Measurements from ENCODE around the gene B4GALNT4. TPM values are rescaled to one million over a fixed set of nuclear protein-coding genes. Genes with fewer than 3 reads are reported as not detected.
"Not testable (repeated sequence)": the region's sequence is repeated elsewhere in the genome, so short reads cannot be mapped to it uniquely, and the experiment has no call there.

Gene B4GALNT4
- polyA plus RNA-seq, 1 donor = 24.0 TPM

DNA sequence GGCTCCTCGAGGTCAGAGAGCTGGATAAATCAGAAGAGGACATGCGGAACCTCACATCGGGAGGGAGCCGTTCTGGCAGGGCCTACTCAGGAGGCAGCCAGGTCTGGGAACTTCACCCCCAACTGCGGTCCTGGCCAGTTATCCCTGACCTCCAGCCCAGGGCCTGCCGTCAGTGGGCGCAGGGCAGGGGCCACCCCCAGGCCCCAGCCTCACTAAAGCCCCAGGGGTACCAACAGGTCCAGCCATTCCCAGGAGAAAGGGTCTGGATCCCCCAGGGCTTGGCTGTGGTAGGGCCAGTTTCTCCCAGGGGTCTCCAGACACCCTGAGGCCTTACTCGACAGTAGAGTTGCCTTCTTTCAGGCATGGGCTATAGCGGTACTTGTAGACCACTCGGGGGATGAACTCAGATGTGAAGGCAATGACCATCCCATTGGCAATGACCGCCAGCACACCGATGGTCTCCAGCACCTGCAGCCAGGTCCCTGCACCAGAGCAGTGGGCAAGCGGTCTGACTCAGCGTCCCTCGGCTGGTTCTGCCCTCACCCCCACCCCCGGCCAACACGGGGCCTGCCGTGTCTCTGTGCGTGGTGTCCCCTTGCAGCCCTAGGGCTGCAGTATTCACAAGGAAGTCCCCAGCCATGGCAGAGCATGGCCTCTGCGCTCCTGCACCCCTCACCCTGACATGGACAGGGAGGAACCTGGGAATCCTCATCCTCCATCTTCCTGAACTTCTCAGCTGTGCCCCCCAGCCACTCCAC is 50.1 kb downstream of the B4GALNT4 start:
- H3K4me1 ChIP-seq (ENCODE audit: control insufficient read depth, insufficient read depth, low read length) = peaks cover 35% of the 10 kb centered on the region
- WGBS (ENCODE audit: insufficient coverage, low lambda C conversion rate) = no CpG with 5 or more reads among the region's 20 CpGs
- no peak overlapping the region for H3K4me3 ChIP-seq (ENCODE audit: low read length)
- H3K36me3 ChIP-seq (ENCODE audit: control insufficient read depth, insufficient read depth, low read length) = peaks cover 20% of the 10 kb centered on the region
- H3K27ac ChIP-seq (ENCODE audit: low read length) = no peak overlapping the region
- DNase-seq = no peak
- peaks cover 29% of the 10 kb centered on the region for H3K27me3 ChIP-seq (ENCODE audit: control insufficient read depth, insufficient read depth, low read length)
- peaks cover 16% of the 10 kb centered on the region for H3K9me3 ChIP-seq (ENCODE audit: control insufficient read depth, low read depth, low read length)

DNA sequence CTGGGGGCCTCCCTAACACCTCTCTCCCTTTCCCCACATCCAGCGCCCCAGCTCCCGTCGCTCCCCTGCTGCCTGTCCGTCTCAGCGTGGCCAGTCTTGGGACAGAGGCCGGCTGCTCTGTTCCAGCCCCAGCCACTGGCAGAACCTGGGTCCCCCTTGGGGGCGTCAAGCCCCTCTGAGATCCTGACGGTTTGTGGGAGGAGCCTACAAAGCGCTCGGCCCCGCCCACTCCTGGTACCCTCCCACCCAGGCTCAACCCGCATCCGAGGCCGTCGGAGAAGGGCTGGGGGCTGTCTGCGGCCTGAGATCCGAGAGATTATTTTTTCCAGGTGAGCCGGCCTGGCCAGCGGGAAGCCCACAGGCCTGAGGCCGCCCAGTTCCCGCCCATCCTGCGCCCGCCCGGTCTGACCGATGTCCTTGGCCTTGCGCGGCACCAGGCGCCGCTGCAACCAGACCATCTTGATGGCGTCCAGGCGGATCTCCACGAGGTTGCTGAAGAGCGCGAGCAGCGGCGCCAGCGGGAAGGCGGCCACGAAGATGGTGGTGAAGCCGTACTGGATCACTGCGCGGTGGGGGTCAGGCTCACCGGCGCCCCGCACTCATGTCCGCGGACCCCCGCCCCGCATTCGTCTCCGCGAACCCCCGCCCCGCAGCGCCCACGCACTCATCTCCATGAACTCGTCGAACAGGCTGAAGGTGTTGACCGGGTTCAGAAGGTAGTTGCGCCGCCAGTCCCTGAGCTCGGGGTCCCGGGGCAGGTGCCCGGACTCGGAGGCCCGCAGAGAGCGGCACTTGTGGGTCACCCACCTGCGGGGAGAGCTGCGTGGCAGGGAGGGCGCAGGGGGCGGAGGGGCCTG is 51.0 kb downstream of the B4GALNT4 start:
- Histone ChIP-seq H3K9me3 (ENCODE audit: control insufficient read depth, low read depth, low read length) (peaks cover 16% of the 10 kb centered on the region), H3K27me3 (ENCODE audit: control insufficient read depth, insufficient read depth, low read length) (peaks cover 29% of the 10 kb centered on the region), H3K4me3 (ENCODE audit: low read length) (no peak overlapping the region), H3K36me3 (ENCODE audit: control insufficient read depth, insufficient read depth, low read length) (peaks cover 20% of the 10 kb centered on the region), H3K27ac (ENCODE audit: low read length) (no peak overlapping the region), H3K4me1 (ENCODE audit: control insufficient read depth, insufficient read depth, low read length) (peaks cover 27% of the 10 kb centered on the region)
- DNase-seq = no peak
- no CpG with 5 or more reads among the region's 71 CpGs for WGBS (ENCODE audit: insufficient coverage, low lambda C conversion rate)

DNA sequence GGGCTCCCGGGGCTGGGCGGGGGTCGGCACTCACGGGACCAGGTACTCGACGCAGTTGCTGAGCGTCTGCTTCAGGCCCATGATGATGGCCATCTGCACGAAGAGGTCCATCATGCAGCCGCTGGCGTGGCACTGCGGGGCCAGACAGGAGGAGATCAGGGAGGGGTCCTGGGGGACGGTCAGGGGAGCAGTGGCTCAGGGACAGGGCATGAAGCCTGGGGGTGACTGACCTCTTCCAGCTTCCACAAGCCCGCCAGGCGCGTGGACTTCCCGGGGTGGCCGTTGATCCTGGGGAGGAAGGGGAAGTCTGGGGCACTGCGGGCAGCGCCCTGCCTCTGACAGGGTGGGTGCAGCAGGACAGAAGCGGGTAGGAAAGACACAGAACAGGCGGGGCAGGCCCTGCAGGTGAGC is 51.6 kb downstream of the B4GALNT4 start:
- WGBS (ENCODE audit: insufficient coverage, low lambda C conversion rate) = no CpG with 5 or more reads among the region's 21 CpGs
- no peak for DNase-seq
- Histone ChIP-seq H3K9me3 (ENCODE audit: control insufficient read depth, low read depth, low read length) (peaks cover 16% of the 10 kb centered on the region), H3K36me3 (ENCODE audit: control insufficient read depth, insufficient read depth, low read length) (peaks cover 20% of the 10 kb centered on the region), H3K4me3 (ENCODE audit: low read length) (no peak overlapping the region), H3K4me1 (ENCODE audit: control insufficient read depth, insufficient read depth, low read length) (peaks cover 20% of the 10 kb centered on the region), H3K27me3 (ENCODE audit: control insufficient read depth, insufficient read depth, low read length) (peaks cover 27% of the 10 kb centered on the region), H3K27ac (ENCODE audit: low read length) (no peak overlapping the region)

DNA sequence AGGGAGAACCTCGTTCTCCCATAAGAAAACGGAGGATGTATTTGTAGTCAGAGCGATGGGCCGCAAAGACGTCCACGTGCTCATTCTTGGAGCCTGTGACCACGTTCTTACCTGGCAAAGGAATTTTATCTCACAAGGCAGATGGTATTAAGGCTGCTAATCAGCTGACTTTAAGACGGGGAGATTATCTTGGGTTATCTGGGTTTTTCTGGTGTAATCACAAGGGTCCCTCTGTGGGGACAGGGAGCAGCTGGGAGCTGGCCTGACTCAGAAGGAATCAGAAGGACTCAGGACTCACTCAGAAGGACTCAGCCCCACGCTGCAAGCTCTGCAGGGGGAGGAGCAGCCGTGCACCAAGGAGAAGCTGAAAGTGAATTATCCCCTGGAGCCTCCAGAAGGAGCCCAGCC is 53.0 kb downstream of the B4GALNT4 start:
- peak overlapping the region; percentile 59 for H3K27ac ChIP-seq (ENCODE audit: low read length)
- peak; percentile 74 to 81 for DNase-seq
- peaks cover 19% of the 10 kb centered on the region for H3K4me1 ChIP-seq (ENCODE audit: control insufficient read depth, insufficient read depth, low read length)
- no peak overlapping the region for H3K4me3 ChIP-seq (ENCODE audit: low read length)
- peaks cover 16% of the 10 kb centered on the region for H3K27me3 ChIP-seq (ENCODE audit: control insufficient read depth, insufficient read depth, low read length)
- H3K36me3 ChIP-seq (ENCODE audit: control insufficient read depth, insufficient read depth, low read length) = peaks cover 26% of the 10 kb centered on the region
- no CpG with 5 or more reads among the region's 10 CpGs for WGBS (ENCODE audit: insufficient coverage, low lambda C conversion rate)
- peaks cover 16% of the 10 kb centered on the region for H3K9me3 ChIP-seq (ENCODE audit: control insufficient read depth, low read depth, low read length)

DNA sequence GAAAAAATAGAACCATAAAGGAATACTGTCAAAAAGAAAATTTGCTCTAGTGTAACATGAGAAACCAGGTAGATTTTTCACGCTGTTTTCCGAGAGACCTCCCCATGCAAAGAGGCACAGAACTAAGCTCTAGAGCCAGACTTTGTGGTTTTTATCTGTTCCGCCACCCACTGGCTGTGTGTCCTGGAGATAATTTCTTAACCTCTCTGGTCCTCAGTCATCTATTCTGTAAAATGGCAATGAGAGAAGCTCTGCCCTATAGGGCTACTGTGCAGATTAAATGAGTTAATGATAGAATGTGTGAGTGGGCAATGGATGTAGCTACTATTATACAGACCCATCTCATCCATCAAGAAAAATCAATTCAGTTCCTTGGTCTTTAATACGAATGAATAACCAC is 54.9 kb downstream of the B4GALNT4 start:
- Histone ChIP-seq H3K4me3 (ENCODE audit: low read length) (no peak overlapping the region), H3K27me3 (ENCODE audit: control insufficient read depth, insufficient read depth, low read length) (peaks cover 4% of the 10 kb centered on the region), H3K4me1 (ENCODE audit: control insufficient read depth, insufficient read depth, low read length) (peaks cover 10% of the 10 kb centered on the region), H3K27ac (ENCODE audit: low read length) (no peak overlapping the region), H3K9me3 (ENCODE audit: control insufficient read depth, low read depth, low read length) (peaks cover 16% of the 10 kb centered on the region), H3K36me3 (ENCODE audit: control insufficient read depth, insufficient read depth, low read length) (peaks cover 34% of the 10 kb centered on the region)
- DNase-seq = no peak
- WGBS (ENCODE audit: insufficient coverage, low lambda C conversion rate) = 100% methylated on average over 1 of the region's 4 CpGs

DNA sequence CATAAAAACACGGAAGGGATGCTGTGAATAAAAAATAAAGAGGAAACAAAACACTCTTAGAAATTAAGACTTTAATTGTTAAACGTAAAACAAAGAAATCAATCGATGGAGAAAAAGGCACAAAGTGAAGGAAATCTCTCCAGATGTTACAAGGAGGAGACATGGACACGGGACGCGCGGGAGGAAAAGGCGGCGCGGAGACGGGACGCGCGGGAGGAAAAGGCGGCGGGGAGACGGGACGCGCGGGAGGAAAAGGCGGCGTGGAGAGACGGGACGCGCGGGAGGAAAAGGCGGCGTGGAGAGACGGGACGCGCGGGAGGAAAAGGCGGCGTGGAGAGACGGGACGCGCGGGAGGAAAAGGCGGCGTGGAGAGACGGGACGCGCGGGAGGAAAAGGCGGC is 55.5 kb downstream of the B4GALNT4 start:
- WGBS (ENCODE audit: insufficient coverage, low lambda C conversion rate) = 84% methylated on average over 9 of the region's 45 CpGs
- peaks cover 16% of the 10 kb centered on the region for H3K9me3 ChIP-seq (ENCODE audit: control insufficient read depth, low read depth, low read length)
- H3K4me3 ChIP-seq (ENCODE audit: low read length); H3K27me3 ChIP-seq (ENCODE audit: control insufficient read depth, insufficient read depth, low read length); H3K27ac ChIP-seq (ENCODE audit: low read length); DNase-seq: not testable (repeated sequence)
- H3K4me1 ChIP-seq (ENCODE audit: control insufficient read depth, insufficient read depth, low read length) = peaks cover 10% of the 10 kb centered on the region
- peaks cover 34% of the 10 kb centered on the region for H3K36me3 ChIP-seq (ENCODE audit: control insufficient read depth, insufficient read depth, low read length)

DNA sequence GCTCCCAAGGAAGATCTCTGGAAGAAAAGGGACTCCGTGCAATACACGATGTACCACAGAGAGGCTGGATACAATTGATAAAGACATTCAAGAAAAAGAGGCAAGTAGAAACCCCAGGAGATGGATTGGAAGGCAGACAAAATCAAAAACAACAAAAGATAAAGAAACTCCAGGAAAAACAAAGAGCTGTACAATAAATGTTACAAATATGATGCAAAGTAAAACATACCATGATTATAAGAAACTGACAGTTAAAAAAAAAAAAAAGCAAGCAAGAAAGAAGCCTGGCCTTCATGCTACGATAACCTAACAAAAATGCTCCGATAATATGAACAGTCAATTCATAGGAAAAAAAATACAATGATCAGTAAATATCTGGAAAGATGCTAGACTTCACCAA is 56.0 kb downstream of the B4GALNT4 start:
- Histone ChIP-seq H3K9me3 (ENCODE audit: control insufficient read depth, low read depth, low read length) (peaks cover 11% of the 10 kb centered on the region), H3K4me1 (ENCODE audit: control insufficient read depth, insufficient read depth, low read length) (peaks cover 10% of the 10 kb centered on the region), H3K27ac (ENCODE audit: low read length) (no peak overlapping the region), H3K36me3 (ENCODE audit: control insufficient read depth, insufficient read depth, low read length) (peaks cover 30% of the 10 kb centered on the region), H3K4me3 (ENCODE audit: low read length) (no peak overlapping the region), H3K27me3 (ENCODE audit: control insufficient read depth, insufficient read depth, low read length) (no peaks in the 10 kb centered on the region)
- no CpG with 5 or more reads among the region's 4 CpGs for WGBS (ENCODE audit: insufficient coverage, low lambda C conversion rate)
- DNase-seq = no peak

DNA sequence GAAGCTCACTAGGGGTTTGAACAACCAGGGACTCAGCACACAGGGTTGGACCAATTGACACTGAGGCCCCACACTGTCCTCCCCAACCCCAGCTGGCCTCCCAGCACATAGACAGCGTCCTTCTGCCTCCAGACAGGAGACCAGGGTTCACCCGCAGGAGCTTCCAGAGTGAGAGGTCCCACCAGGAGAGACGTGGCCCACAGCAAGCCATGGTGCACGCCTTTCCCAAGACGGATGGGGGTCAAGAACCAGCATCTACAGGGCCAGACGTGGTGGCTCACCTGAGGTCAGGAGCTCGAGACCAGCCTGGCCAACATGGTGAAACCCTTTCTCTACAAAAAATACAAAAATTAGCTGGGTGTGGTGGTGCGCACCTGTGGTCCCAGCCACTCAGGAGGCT is 57.6 kb downstream of the B4GALNT4 start:
- no CpG with 5 or more reads among the region's 8 CpGs for WGBS (ENCODE audit: insufficient coverage, low lambda C conversion rate)
- Histone ChIP-seq H3K9me3 (ENCODE audit: control insufficient read depth, low read depth, low read length) (peaks cover 1% of the 10 kb centered on the region), H3K27ac (ENCODE audit: low read length) (no peak overlapping the region), H3K27me3 (ENCODE audit: control insufficient read depth, insufficient read depth, low read length) (no peaks in the 10 kb centered on the region), H3K4me3 (ENCODE audit: low read length) (no peak overlapping the region), H3K4me1 (ENCODE audit: control insufficient read depth, insufficient read depth, low read length) (peaks cover 6% of the 10 kb centered on the region), H3K36me3 (ENCODE audit: control insufficient read depth, insufficient read depth, low read length) (peaks cover 28% of the 10 kb centered on the region)
- no peak for DNase-seq

DNA sequence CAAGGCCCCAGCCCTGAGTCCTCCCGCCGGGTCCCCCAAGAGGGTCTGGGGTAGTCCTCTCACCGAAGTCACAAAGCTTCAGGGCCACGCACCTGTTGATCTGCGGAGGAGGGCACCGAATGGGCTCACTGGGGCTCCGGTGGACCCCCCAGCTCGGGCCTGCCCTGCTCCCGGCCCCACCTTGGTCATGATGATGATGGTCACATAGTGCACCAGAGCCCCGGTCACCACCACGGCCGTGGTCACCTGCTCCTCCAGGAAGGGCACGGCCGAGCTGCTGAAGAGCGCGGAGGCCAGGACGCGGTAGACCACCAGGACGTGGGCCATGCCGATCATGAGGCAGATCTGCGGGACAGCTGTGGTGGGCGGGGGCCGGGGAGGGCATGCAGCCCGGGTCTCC is 59.0 kb downstream of the B4GALNT4 start:
- Histone ChIP-seq H3K27ac (ENCODE audit: low read length) (no peak overlapping the region), H3K36me3 (ENCODE audit: control insufficient read depth, insufficient read depth, low read length) (peaks cover 42% of the 10 kb centered on the region), H3K9me3 (ENCODE audit: control insufficient read depth, low read depth, low read length) (peaks cover 9% of the 10 kb centered on the region), H3K4me1 (ENCODE audit: control insufficient read depth, insufficient read depth, low read length) (no peaks in the 10 kb centered on the region), H3K27me3 (ENCODE audit: control insufficient read depth, insufficient read depth, low read length) (no peaks in the 10 kb centered on the region), H3K4me3 (ENCODE audit: low read length) (no peak overlapping the region)
- WGBS (ENCODE audit: insufficient coverage, low lambda C conversion rate) = no CpG with 5 or more reads among the region's 24 CpGs
- no peak for DNase-seq

DNA sequence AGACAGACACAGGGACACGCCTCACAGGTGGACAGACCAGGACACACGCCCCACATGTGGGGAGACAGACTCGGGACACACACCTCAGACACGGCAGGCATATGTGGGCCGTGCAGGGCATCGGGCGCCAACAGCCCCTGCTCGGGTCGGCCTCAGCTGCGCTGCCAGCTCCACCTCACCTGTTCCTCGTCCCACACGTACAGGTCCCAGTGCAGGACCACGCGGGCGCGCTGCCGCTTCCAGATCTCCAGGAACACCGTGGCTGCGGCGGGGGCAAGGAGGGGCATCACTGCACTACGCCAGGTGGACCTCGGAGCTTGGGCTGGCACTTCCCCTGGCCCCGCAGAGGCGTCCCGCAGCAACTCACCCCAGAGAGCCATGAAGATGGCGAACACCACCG is 60.1 kb downstream of the B4GALNT4 start:
- no peak overlapping the region for H3K4me3 ChIP-seq (ENCODE audit: low read length)

More for the DNA sequence above, 60.1 kb downstream of the B4GALNT4 start:
- Histone ChIP-seq H3K4me1 (ENCODE audit: control insufficient read depth, insufficient read depth, low read length) (no peaks in the 10 kb centered on the region), H3K27ac (ENCODE audit: low read length) (no peak overlapping the region), H3K36me3 (ENCODE audit: control insufficient read depth, insufficient read depth, low read length) (peaks cover 46% of the 10 kb centered on the region), H3K27me3 (ENCODE audit: control insufficient read depth, insufficient read depth, low read length) (no peaks in the 10 kb centered on the region), H3K9me3 (ENCODE audit: control insufficient read depth, low read depth, low read length) (peaks cover 9% of the 10 kb centered on the region)
- DNase-seq = no peak
- no CpG with 5 or more reads among the region's 27 CpGs for WGBS (ENCODE audit: insufficient coverage, low lambda C conversion rate)

Measured in large intestine (tissue), 3 donors.